Astrocyte (in vitro differentiated cells and primary cell): ENCODE data around the gene KRCC1. TPM values are rescaled to one million over a fixed set of nuclear protein-coding genes. Genes with fewer than 3 reads are reported as not detected.

Experiments
- DNase-seq: peaks from one replicate; pipeline ENCODE4 v3.0.0-alpha.2; 2010; ENCODE audit warnings: low read depth
- FAIRE-seq: peaks from 2 replicates; lab custom pipeline; 2011; peaks lifted over from hg19 to GRCh38; lab: Jason Lieb, UNC
- H2AFZ ChIP-seq: 2 replicates; pipeline ENCODE4 v1.6.0; 2012; ENCODE audit warnings: low read depth, low read length, inconsistent platforms
- H3K27ac ChIP-seq: 2 replicates; pipeline ENCODE4 v1.5.1; 2011; ENCODE audit warnings: low read depth, low read length, inconsistent platforms
- H3K27me3 ChIP-seq: 2 replicates; pipeline ENCODE4 v1.6.0; 2011; ENCODE audit warnings: low read length, inconsistent platforms; ENCODE audit not compliant: insufficient read depth
- H3K36me3 ChIP-seq: 2 replicates; pipeline ENCODE4 v1.5.1; 2011; ENCODE audit warnings: low read length, inconsistent platforms; ENCODE audit not compliant: insufficient read depth
- H3K4me1 ChIP-seq: 2 replicates; pipeline ENCODE4 v1.5.1; 2011; ENCODE audit warnings: low read length, inconsistent platforms; ENCODE audit not compliant: insufficient read depth
- H3K4me2 ChIP-seq: 2 replicates; pipeline ENCODE4 v1.6.0; 2012; ENCODE audit warnings: low read length, inconsistent platforms
- H3K4me3 ChIP-seq: 2 replicates; pipeline ENCODE4 v1.5.1; 2011; ENCODE audit warnings: low read depth, mild to moderate bottlenecking, low read length, inconsistent platforms; ENCODE audit not compliant: insufficient read depth
- H3K79me2 ChIP-seq: 2 replicates; pipeline ENCODE4 v1.6.0; 2012; ENCODE audit warnings: mild to moderate bottlenecking, low read length, inconsistent platforms; ENCODE audit not compliant: insufficient read depth
- H3K9ac ChIP-seq: 2 replicates; pipeline ENCODE4 v1.6.0; 2012; ENCODE audit warnings: mild to moderate bottlenecking, low read length, inconsistent platforms
- H3K9me3 ChIP-seq: 2 replicates; pipeline ENCODE4 v1.5.1; 2012; ENCODE audit warnings: low read depth, mild to moderate bottlenecking, low read length, inconsistent platforms; ENCODE audit not compliant: insufficient read depth
- H4K20me1 ChIP-seq: 2 replicates; pipeline ENCODE4 v1.6.0; 2012; ENCODE audit warnings: low read length, inconsistent platforms; ENCODE audit not compliant: insufficient read depth
- H3K27ac Mint-ChIP-seq: one replicate; pipeline ENCODE4 v1.8.0; 2021; ENCODE audit warnings: mild to moderate bottlenecking, mixed read lengths; ENCODE audit not compliant: unreplicated experiment
- H3K27me3 Mint-ChIP-seq: one replicate; pipeline ENCODE4 v1.8.0; 2021; ENCODE audit warnings: low read depth, mixed read lengths; ENCODE audit not compliant: unreplicated experiment
- H3K36me3 Mint-ChIP-seq: one replicate; pipeline ENCODE4 v1.8.0; 2021; ENCODE audit warnings: low read depth, mixed read lengths; ENCODE audit not compliant: unreplicated experiment
- H3K4me1 Mint-ChIP-seq: one replicate; pipeline ENCODE4 v1.8.0; 2021; ENCODE audit warnings: low read depth, mixed read lengths; ENCODE audit not compliant: unreplicated experiment
- H3K4me3 Mint-ChIP-seq: one replicate; pipeline ENCODE4 v1.8.0; 2021; ENCODE audit warnings: mild to moderate bottlenecking, moderate library complexity, mixed read lengths; ENCODE audit not compliant: unreplicated experiment
- H3K9me3 Mint-ChIP-seq: one replicate; pipeline ENCODE4 v1.8.0; 2021; ENCODE audit warnings: mild to moderate bottlenecking, mixed read lengths; ENCODE audit not compliant: unreplicated experiment
- CTCF ChIP-seq: IDR thresholded peaks from 2 replicates; pipeline ENCODE4 v1.5.1; 2011; ENCODE audit warnings: low read depth, mild to moderate bottlenecking, inconsistent platforms, low read length, moderate library complexity; ENCODE audit not compliant: insufficient read depth
- EZH2 ChIP-seq: IDR thresholded peaks from 2 replicates; pipeline ENCODE4 v1.6.1; 2012; ENCODE audit warnings: mild to moderate bottlenecking, low read length, inconsistent platforms; ENCODE audit not compliant: insufficient read depth
- total RNA-seq: library from RNA; stranded (reverse); gene quantifications from 2 replicates; pipeline ENCODE4 v1.2.1, GENCODE V29; 2021

Gene KRCC1
- total RNA-seq, 1 donor from 2014 or later, result 17.7 TPM

GRCh38 chr2:88082781-88083180 lies 27.2 kb upstream of the KRCC1 start:
- Histone ChIP-seq H3K4me1 (no peaks in the 10 kb centered on the region), H3K36me3 (no peaks in the 10 kb centered on the region), H2AFZ (no peak overlapping the region), H3K27ac (no peak overlapping the region), H3K9ac (no peak overlapping the region), H3K9me3 (no peaks in the 10 kb centered on the region), H3K4me2 (no peak overlapping the region), H4K20me1 (no peaks in the 10 kb centered on the region), H3K79me2 (no peaks in the 10 kb centered on the region), H3K4me3 (no peak overlapping the region), H3K27me3 (peaks cover 2% of the 10 kb centered on the region)
- no peaks in the 10 kb centered on the region for H3K36me3 Mint-ChIP-seq
- H3K27me3 Mint-ChIP-seq, result peaks cover 4% of the 10 kb centered on the region
- FAIRE-seq, result no peak
- H3K9me3 Mint-ChIP-seq, result no peaks in the 10 kb centered on the region
- no peak overlapping the region for H3K27ac Mint-ChIP-seq
- TF ChIP-seq EZH2 (no peak), CTCF (no peak)
- H3K4me3 Mint-ChIP-seq, result no peak overlapping the region
- DNase-seq, result no peak
- no peaks in the 10 kb centered on the region for H3K4me1 Mint-ChIP-seq

GRCh38 chr2:88081924-88082608 lies 26.5 kb upstream of the KRCC1 start:
- Histone ChIP-seq H3K4me3 (no peak overlapping the region), H3K9me3 (no peaks in the 10 kb centered on the region), H2AFZ (no peak overlapping the region), H3K36me3 (no peaks in the 10 kb centered on the region), H3K9ac (no peak overlapping the region), H3K27me3 (peaks cover 2% of the 10 kb centered on the region), H3K4me1 (no peaks in the 10 kb centered on the region), H4K20me1 (no peaks in the 10 kb centered on the region), H3K79me2 (no peaks in the 10 kb centered on the region), H3K27ac (no peak overlapping the region), H3K4me2 (no peak overlapping the region)
- FAIRE-seq, result no peak
- TF ChIP-seq EZH2 (no peak), CTCF (no peak)
- Mint-ChIP-seq H3K27me3 (peaks cover 2% of the 10 kb centered on the region), H3K4me1 (no peaks in the 10 kb centered on the region), H3K4me3 (no peak overlapping the region), H3K27ac (no peak overlapping the region), H3K9me3 (no peaks in the 10 kb centered on the region), H3K36me3 (no peaks in the 10 kb centered on the region)
- no peak for DNase-seq

- Mint-ChIP-seq H3K27ac (no peak overlapping the region), H3K9me3 (no peaks in the 10 kb centered on the region), H3K4me3 (no peak overlapping the region), H3K36me3 (no peaks in the 10 kb centered on the region), H3K4me1 (no peaks in the 10 kb centered on the region), H3K27me3 (peaks cover 2% of the 10 kb centered on the region)
- Histone ChIP-seq H3K4me1 (no peaks in the 10 kb centered on the region), H3K9me3 (no peaks in the 10 kb centered on the region), H3K27me3 (peaks cover 2% of the 10 kb centered on the region), H3K36me3 (no peaks in the 10 kb centered on the region), H3K9ac (no peak overlapping the region), H3K79me2 (no peaks in the 10 kb centered on the region), H3K4me3 (no peak overlapping the region), H4K20me1 (no peaks in the 10 kb centered on the region), H2AFZ (no peak overlapping the region), H3K4me2 (no peak overlapping the region), H3K27ac (no peak overlapping the region)
- DNase-seq (no peak), FAIRE-seq (no peak)
- no peak for TF ChIP-seq CTCF
- no peak for TF ChIP-seq EZH2
Observed at GRCh38 chr2:88080545-88080944, 25.0 kb upstream of the KRCC1 start.
